Testis (tissue), 3 donors: Measurements from ENCODE around the gene OR5B21. TPM values are rescaled to one million over a fixed set of nuclear protein-coding genes. Genes with fewer than 3 reads are reported as not detected.

Experiments used
- DNase-seq: peaks from one replicate; pipeline ENCODE4 v3.0.0-alpha.2; 2019
- H3K27ac ChIP-seq, 2 donors: fragments of 200-600 bp; sonication (generic); one replicate each; pipeline ENCODE4 v1.5.1; 2019
- H3K27me3 ChIP-seq: fragments of 200-600 bp; sonication (generic); one replicate; pipeline ENCODE4 v1.5.1; 2019
- H3K36me3 ChIP-seq: fragments of 200-600 bp; sonication (generic); one replicate; pipeline ENCODE4 v1.5.1; 2017; ENCODE audit warnings: low read depth; ENCODE audit errors: missing control alignments
- H3K4me1 ChIP-seq: fragments of 200-600 bp; sonication (generic); one replicate; pipeline ENCODE4 v1.5.1; 2019
- H3K4me3 ChIP-seq, 2 donors: fragments of 200-600 bp; sonication (generic); one replicate each; pipeline ENCODE4 v1.5.1; 2017 to 2019
- H3K9me3 ChIP-seq: fragments of 200-600 bp; sonication (generic); one replicate; pipeline ENCODE4 v1.5.1; 2017
- CTCF ChIP-seq, 3 experiments: fragments of 450-650 bp in 2 of 3; fragments of 200-600 bp in 1 of 3; sonication (generic) in 1 of 3; IDR thresholded peaks; one replicate each; pipeline ENCODE4 v1.5.1; 2016 to 2019; ENCODE audit warnings: antibody characterized with exemption in 3 of 3, mild to moderate bottlenecking in 2 of 3, moderate library complexity in 1 of 3
- POLR2A ChIP-seq: fragments of 450-650 bp; IDR thresholded peaks from one replicate; pipeline ENCODE4 v1.6.1; 2017; ENCODE audit warnings: antibody characterized with exemption, mild to moderate bottlenecking, moderate library complexity
- WGBS, 2 donors: methylation state at CpG; one replicate each; pipeline ENCODE4 v1.1.5; 2018; 5-methylcytosine and 5-hydroxymethylcytosine counted together
- intact Hi-C: fragments of 100-400 bp; cut with DNase I; formaldehyde crosslinking; loops from one replicate; pipeline ENCODE4 v1.15.1; 2023; ENCODE audit warnings: low total_unique reads
- polyA plus RNA-seq: library from polyadenylated mRNA; stranded (reverse); fragments of 350-450 nt; fragmentation: Illumina TruSeq; extraction: RNeasy Lipid Tissue Mini Kit (QIAGEN cat#74804); gene quantifications from one replicate; pipeline ENCODE4 v1.2.3, GENCODE V29; 2014; ENCODE audit warnings: low read depth, low replicate concordance; ENCODE audit not compliant: insufficient read depth
- total RNA-seq, 2 donors: library from RNA; depleted of rRNA; stranded (reverse); fragments of >200 nt; gene quantifications; one replicate each; pipeline ENCODE4 v1.2.3, GENCODE V29; 2016

Gene OR5B21
- total and polyA plus RNA-seq, 3 donors from 2014 or later: 0.62 to 0.71 TPM; not detected in 1

DNA sequence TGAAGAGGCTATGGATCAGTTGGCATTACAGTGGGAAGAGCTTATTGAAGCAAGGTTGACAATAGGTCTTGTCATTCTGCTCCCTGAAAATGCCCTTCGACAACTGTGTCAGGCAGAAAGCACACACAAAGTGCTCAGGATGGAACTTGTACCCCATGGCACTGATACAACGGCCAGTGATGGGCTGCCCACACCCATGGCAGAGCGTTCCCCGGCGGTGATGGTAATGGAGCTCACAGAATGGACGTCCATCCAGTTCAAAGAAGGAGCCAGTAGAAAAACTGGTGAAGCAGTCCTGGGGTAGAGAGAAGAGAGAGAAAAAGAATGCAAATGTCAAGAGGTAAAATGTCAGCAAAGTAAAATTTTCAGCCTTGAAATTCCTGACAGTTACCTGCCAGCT is 19.5 kb upstream of the OR5B21 start:
- H3K27me3 ChIP-seq: no peaks in the 10 kb centered on the region
- no peaks in the 10 kb centered on the region for H3K36me3 ChIP-seq
- no peak for DNase-seq
- H3K27ac ChIP-seq: no peak overlapping the region
- WGBS, 2 donors: 93 to 94% methylated on average over 6 of the region's 6 CpGs
- TF ChIP-seq POLR2A (no peak), CTCF (IDR thresholded peaks at IDR 0.05) (no peak)
- H3K4me1 ChIP-seq: peaks cover 13% of the 10 kb centered on the region
- no peaks in the 10 kb centered on the region for H3K9me3 ChIP-seq
- no peak overlapping the region for H3K4me3 ChIP-seq
- intact Hi-C loops: no loop called here

DNA sequence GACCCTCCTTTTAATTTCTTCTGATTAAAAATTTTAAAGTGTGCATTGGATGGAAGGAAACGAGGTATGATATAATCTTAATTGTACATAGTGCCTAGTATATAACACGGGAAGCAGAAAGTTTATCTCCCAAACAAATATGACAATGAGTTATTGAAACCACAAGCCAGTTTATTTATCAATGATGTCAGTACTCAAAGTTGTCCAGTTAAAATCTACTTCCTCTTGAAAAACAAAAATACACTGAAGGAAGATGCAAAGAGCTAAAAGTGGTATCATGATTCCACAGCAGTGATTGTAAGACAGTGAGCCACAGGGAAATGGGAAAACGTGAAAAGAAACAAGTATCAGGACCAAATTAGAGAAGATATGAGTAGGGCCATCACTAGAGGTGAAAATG is 18.8 kb upstream of the OR5B21 start:
- TF ChIP-seq CTCF (IDR thresholded peaks at IDR 0.05) (no peak), POLR2A (no peak)
- no peaks in the 10 kb centered on the region for H3K27me3 ChIP-seq
- no peaks in the 10 kb centered on the region for H3K36me3 ChIP-seq
- H3K4me1 ChIP-seq: peaks cover 13% of the 10 kb centered on the region
- no peak overlapping the region for H3K27ac ChIP-seq
- intact Hi-C loops: no loop called here
- no peak for DNase-seq
- 70 to 76% methylated on average over 3 of the region's 3 CpGs for WGBS, 2 donors
- H3K4me3 ChIP-seq: no peak overlapping the region
- no peaks in the 10 kb centered on the region for H3K9me3 ChIP-seq

GRCh38 chr11:58525037-58525614 is 17.2 kb upstream of the OR5B21 start:
- Histone ChIP-seq H3K27me3 (no peaks in the 10 kb centered on the region), H3K4me1 (peaks cover 13% of the 10 kb centered on the region), H3K27ac (no peak overlapping the region), H3K36me3 (no peaks in the 10 kb centered on the region), H3K9me3 (no peaks in the 10 kb centered on the region), H3K4me3 (no peak overlapping the region)
- DNase-seq: no peak
- intact Hi-C loops: no loop called here
- WGBS, 2 donors: 18 to 25% methylated on average over 6 of the region's 6 CpGs
- TF ChIP-seq CTCF (IDR thresholded peaks at IDR 0.05) (no peak), POLR2A (no peak)

DNA sequence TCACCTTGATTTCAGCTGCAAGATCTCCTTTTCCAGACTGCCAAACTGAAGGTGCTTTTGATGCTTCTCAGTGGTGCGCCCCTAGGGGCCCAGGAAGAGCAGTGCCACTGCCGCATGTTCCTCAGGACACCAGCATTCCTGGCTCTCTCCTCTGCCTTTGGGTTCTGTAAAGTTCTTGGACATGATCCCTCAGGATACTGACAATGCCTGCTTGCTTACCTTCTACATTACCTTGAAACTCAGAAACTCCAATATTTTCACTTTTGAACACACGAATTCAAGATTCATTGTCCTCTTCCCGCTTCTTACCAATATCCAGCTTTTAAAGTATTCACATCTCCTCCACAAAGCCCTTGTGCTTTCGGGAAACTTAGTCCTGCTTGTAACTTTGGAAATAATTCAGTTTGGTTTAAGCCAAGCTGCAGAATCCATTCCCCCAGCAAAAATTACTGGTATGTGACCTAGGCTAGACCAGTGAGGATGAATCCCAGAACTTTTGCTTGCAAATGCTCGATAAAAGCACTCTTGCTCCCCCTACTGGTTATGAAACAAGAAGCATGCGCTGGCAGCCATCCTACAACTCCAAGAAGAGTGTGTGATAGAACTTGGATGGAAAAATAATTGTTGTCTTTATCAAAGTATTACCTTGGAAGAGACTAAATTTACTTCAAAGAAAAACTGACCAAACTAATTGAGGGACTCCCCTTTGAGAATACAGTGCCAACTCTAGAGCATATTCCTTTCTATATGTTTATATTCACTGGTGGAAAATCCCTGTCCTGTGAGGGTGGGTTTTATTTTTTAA is 16.5 kb upstream of the OR5B21 start:
- H3K27me3 ChIP-seq: no peaks in the 10 kb centered on the region
- no peak overlapping the region for H3K27ac ChIP-seq
- intact Hi-C loops: no loop called here
- TF ChIP-seq CTCF (IDR thresholded peaks at IDR 0.05) (peak; percentile 56 to 78 (median 78)), POLR2A (no peak)
- no peaks in the 10 kb centered on the region for H3K9me3 ChIP-seq
- DNase-seq: peak; percentile 77
- WGBS, 2 donors: 9 to 15% methylated on average over 7 of the region's 7 CpGs
- peaks cover 13% of the 10 kb centered on the region for H3K4me1 ChIP-seq
- no peak overlapping the region for H3K4me3 ChIP-seq
- no peaks in the 10 kb centered on the region for H3K36me3 ChIP-seq
